Measurements from ENCODE around the gene ARL16.

The ARL16 gene

GRCh38 chr17:81652906-81653771 is 30.5 kb downstream of the ARL16 start:
- TF ChIP-seq TAF1 (IDR thresholded peaks at IDR 0.05; ENCODE audit: borderline replicate concordance, insufficient read depth, low read length) (no peak), FOXP2 (optimal IDR thresholded peaks at IDR 0.05; ENCODE audit: borderline replicate concordance, extremely low read depth, extremely low read length, insufficient read depth) (no peak), POLR2AphosphoS5 (IDR thresholded peaks at IDR 0.05; ENCODE audit: low read depth, low read length) (no peak), REST (IDR thresholded peaks at IDR 0.05; ENCODE audit: insufficient read depth in 1 of 2, low read depth in 2 of 2, low read length in 2 of 2) (no peak), SIN3A (IDR thresholded peaks at IDR 0.05; ENCODE audit: borderline replicate concordance, insufficient read depth, low read length) (no peak)

DNA sequence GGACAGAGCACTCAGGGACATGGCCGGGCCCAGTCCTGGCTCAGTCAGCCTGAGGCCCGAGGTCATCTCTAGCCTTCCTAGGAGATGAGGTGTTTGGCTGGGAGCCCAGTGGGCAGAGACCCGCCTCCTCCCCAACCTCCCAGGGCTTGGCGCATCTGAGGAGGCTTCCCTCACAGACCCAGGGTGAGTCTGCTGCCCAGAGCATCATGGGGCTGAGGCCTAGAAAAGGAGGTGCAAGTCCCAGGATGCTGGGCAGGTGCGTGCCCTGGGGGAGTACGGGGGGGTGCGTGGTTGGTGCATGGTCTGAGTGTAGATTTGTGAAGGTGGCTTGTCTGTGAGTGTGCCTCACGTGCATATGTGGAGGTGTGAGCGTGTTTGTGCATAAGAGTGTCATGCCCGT is 31.9 kb downstream of the ARL16 start:
- TF ChIP-seq REST (IDR thresholded peaks at IDR 0.05; ENCODE audit: insufficient read depth in 1 of 2, low read depth in 2 of 2, low read length in 2 of 2) = no peak

GRCh38 chr17:81650951-81651350 is 32.6 kb downstream of the ARL16 start:
- no peak for TF ChIP-seq TAF1 (IDR thresholded peaks at IDR 0.05; ENCODE audit: borderline replicate concordance, insufficient read depth, low read length)
- no peak for TF ChIP-seq POLR2AphosphoS5 (IDR thresholded peaks at IDR 0.05; ENCODE audit: low read depth, low read length)
- no peak for TF ChIP-seq REST (IDR thresholded peaks at IDR 0.05; ENCODE audit: insufficient read depth in 1 of 2, low read depth in 2 of 2, low read length in 2 of 2)
- no peak for TF ChIP-seq FOXP2 (optimal IDR thresholded peaks at IDR 0.05; ENCODE audit: borderline replicate concordance, extremely low read depth, extremely low read length, insufficient read depth)
- TF ChIP-seq SIN3A (IDR thresholded peaks at IDR 0.05; ENCODE audit: borderline replicate concordance, insufficient read depth, low read length) = no peak

- TF ChIP-seq POLR2AphosphoS5 (IDR thresholded peaks at IDR 0.05; ENCODE audit: low read depth, low read length) (no peak), REST (IDR thresholded peaks at IDR 0.05; ENCODE audit: insufficient read depth in 1 of 2, low read depth in 2 of 2, low read length in 2 of 2) (no peak)
These were observed 34.9 kb downstream of the ARL16 start for GRCh38 chr17:81648707-81649085.
